Upper lobe of left lung (tissue), 6 donors: ENCODE results near the gene PLXND1. TPM values are rescaled to one million over a fixed set of nuclear protein-coding genes. Genes with fewer than 3 reads are reported as not detected.

Experiments
- ATAC-seq, 2 donors: fragments of 200-7000 bp; cut with Tn5 transposase; one replicate each; pipeline ENCODE4 v1.9.1; 2022; ENCODE audit warnings: mild to moderate bottlenecking in 2 of 2, moderate library complexity in 2 of 2; ENCODE audit not compliant: low FRiP score in 2 of 2
- DNase-seq, 2 donors: peaks; one replicate each; pipeline ENCODE4 v3.0.0-alpha.2; 2019 to 2020
- H3K27ac ChIP-seq, 4 donors: fragments of 200-600 bp; sonication (generic); one replicate each; pipeline ENCODE4 v1.5.1; 2016 to 2019
- H3K27me3 ChIP-seq, 4 donors: fragments of 200-600 bp; sonication (generic); one replicate each; pipeline ENCODE4 v1.5.1; 2017 to 2019
- H3K36me3 ChIP-seq, 4 donors: fragments of 200-600 bp; sonication (generic); one replicate each; pipeline ENCODE4 v1.5.1; 2016 to 2019
- H3K4me1 ChIP-seq, 4 donors: fragments of 200-600 bp; sonication (generic); one replicate each; pipeline ENCODE4 v1.5.1; 2018 to 2019
- H3K4me3 ChIP-seq, 4 donors: fragments of 200-600 bp; sonication (generic); one replicate each; pipeline ENCODE4 v1.5.1; 2017 to 2019; ENCODE audit warnings: mild to moderate bottlenecking in 2 of 4, moderate library complexity in 1 of 4
- H3K9me3 ChIP-seq, 4 donors: fragments of 200-600 bp; sonication (generic); one replicate each; pipeline ENCODE4 v1.5.1; 2018 to 2019
- CTCF ChIP-seq, 6 experiments: fragments of 450-650 bp in 4 of 6; fragments of 200-600 bp in 2 of 6; sonication (generic) in 2 of 6; IDR thresholded peaks; one replicate each; pipeline ENCODE4 v1.5.1; 2016 to 2019; ENCODE audit warnings: antibody characterized with exemption in 6 of 6
- EP300 ChIP-seq, 4 donors: sonication (generic); formaldehyde crosslinking; IDR thresholded peaks; one replicate each; pipeline ENCODE4 v1.5.1; 2017; ENCODE audit warnings: antibody characterized with exemption in 4 of 4, control low read depth in 2 of 4
- POLR2A ChIP-seq, 4 donors: fragments of 450-650 bp; IDR thresholded peaks; one replicate each; pipeline ENCODE4 v1.5.1; 2016 to 2017; ENCODE audit warnings: antibody characterized with exemption in 4 of 4, mild to moderate bottlenecking in 2 of 4
- POLR2AphosphoS5 ChIP-seq, 2 donors: sonication (generic); formaldehyde crosslinking; IDR thresholded peaks; one replicate each; pipeline ENCODE4 v1.5.1; 2017; ENCODE audit warnings: antibody characterized with exemption in 2 of 2
- WGBS, 2 donors: methylation state at CpG; one replicate each; pipeline ENCODE4 v1.1.5; 2017 to 2018; 5-methylcytosine and 5-hydroxymethylcytosine counted together
- total RNA-seq, 6 donors: library from RNA; depleted of rRNA in 4 of 6; stranded (reverse); fragments of >200 nt in 4 of 6; gene quantifications; one replicate each; pipeline versions ENCODE4 v1.1.0 to v1.2.1, GENCODE V29; 2016 to 2021
- donor health status: DM: no; HTN: no; CAD: no; lungs with moderate emphysema.
- donor health status: DM: no; HTN: yes; CAD: no; lungs with severe emphysema.

The PLXND1 gene
- total RNA-seq, 6 donors from 2014 or later = 95.3 to 607 (median 227) TPM

GRCh38 chr3:129633751-129634481 is 27.4 kb upstream of the PLXND1 start:
- DNase-seq = peak in 1 of 2 donors; percentile 53
- Histone ChIP-seq H3K27ac (peak overlapping the region in 1 of 4 donors; percentile 7), H3K9me3 (no peaks in the 10 kb centered on the region), H3K4me3 (no peak overlapping the region), H3K36me3 (no peaks in the 10 kb centered on the region), H3K4me1 (no peaks in the 10 kb centered on the region), H3K27me3 (no peaks in the 10 kb centered on the region)
- 80 to 83% methylated on average over 8 to 10 of the region's 10 CpGs for WGBS, 2 donors
- TF ChIP-seq POLR2A (IDR thresholded peaks at IDR 0.05) (no peak), EP300 (IDR thresholded peaks at IDR 0.05) (no peak), POLR2AphosphoS5 (IDR thresholded peaks at IDR 0.05) (no peak), CTCF (IDR thresholded peaks at IDR 0.05) (no peak)
- ATAC-seq = peak; percentile 19 to 56

- DNase-seq (no peak), ATAC-seq (no peak)
- Histone ChIP-seq H3K4me3 (no peak overlapping the region), H3K27me3 (no peaks in the 10 kb centered on the region), H3K9me3 (no peaks in the 10 kb centered on the region), H3K36me3 (no peaks in the 10 kb centered on the region), H3K27ac (no peak overlapping the region), H3K4me1 (peaks cover 6 to 9% (median 9%) of the 10 kb centered on the region in 4 donors)
- 91 to 100% methylated on average over 2 to 10 of the region's 10 CpGs for WGBS, 2 donors
- TF ChIP-seq POLR2A (IDR thresholded peaks at IDR 0.05) (no peak), CTCF (IDR thresholded peaks at IDR 0.05) (no peak), EP300 (IDR thresholded peaks at IDR 0.05) (no peak), POLR2AphosphoS5 (IDR thresholded peaks at IDR 0.05) (no peak)
Observed at GRCh38 chr3:129632977-129633376, 26.5 kb upstream of the PLXND1 start.

- WGBS, 2 donors = 92 to 96% methylated on average over 11 of the region's 11 CpGs
- ATAC-seq (no peak), DNase-seq (no peak)
- no peaks in the 10 kb centered on the region for H3K9me3 ChIP-seq
- H3K4me1 ChIP-seq = peaks cover 10 to 14% (median 13%) of the 10 kb centered on the region in 4 donors
- H3K36me3 ChIP-seq = no peaks in the 10 kb centered on the region
- H3K27ac ChIP-seq = no peak overlapping the region
- TF ChIP-seq POLR2AphosphoS5 (IDR thresholded peaks at IDR 0.05) = no peak
- no peak for TF ChIP-seq EP300 (IDR thresholded peaks at IDR 0.05)
- no peak for TF ChIP-seq CTCF (IDR thresholded peaks at IDR 0.05)
- no peak for TF ChIP-seq POLR2A (IDR thresholded peaks at IDR 0.05)
- H3K4me3 ChIP-seq = no peak overlapping the region
- no peaks in the 10 kb centered on the region for H3K27me3 ChIP-seq
Observed at GRCh38 chr3:129632556-129632955, 26.1 kb upstream of the PLXND1 start.

- DNase-seq = no peak
- H3K4me3 ChIP-seq = no peak overlapping the region
- no peaks in the 10 kb centered on the region for H3K9me3 ChIP-seq
- H3K27ac ChIP-seq = no peak overlapping the region
- ATAC-seq = no peak
- no peaks in the 10 kb centered on the region for H3K36me3 ChIP-seq
- no peaks in the 10 kb centered on the region for H3K27me3 ChIP-seq
- 90 to 95% methylated on average over 5 to 9 of the region's 9 CpGs for WGBS, 2 donors
- peaks cover 15 to 19% (median 18%) of the 10 kb centered on the region in 4 donors for H3K4me1 ChIP-seq
- TF ChIP-seq CTCF (IDR thresholded peaks at IDR 0.05) (no peak), POLR2A (IDR thresholded peaks at IDR 0.05) (no peak), EP300 (IDR thresholded peaks at IDR 0.05) (no peak), POLR2AphosphoS5 (IDR thresholded peaks at IDR 0.05) (no peak)
Observed at GRCh38 chr3:129632056-129632455, 25.6 kb upstream of the PLXND1 start.

- no peaks in the 10 kb centered on the region for H3K36me3 ChIP-seq
- no peaks in the 10 kb centered on the region for H3K9me3 ChIP-seq
- DNase-seq (no peak), ATAC-seq (no peak)
- H3K4me3 ChIP-seq = no peak overlapping the region
- 70 to 72% methylated on average over 5 to 6 of the region's 6 CpGs for WGBS, 2 donors
- peaks cover 44 to 49% (median 45%) of the 10 kb centered on the region in 4 donors for H3K4me1 ChIP-seq
- H3K27ac ChIP-seq = peak overlapping the region in 2 of 4 donors; percentile 93 to 99
- TF ChIP-seq POLR2A (IDR thresholded peaks at IDR 0.05) (no peak), EP300 (IDR thresholded peaks at IDR 0.05) (no peak), POLR2AphosphoS5 (IDR thresholded peaks at IDR 0.05) (no peak), CTCF (IDR thresholded peaks at IDR 0.05) (no peak)
- no peaks in the 10 kb centered on the region for H3K27me3 ChIP-seq
Observed at GRCh38 chr3:129629011-129629410, 22.5 kb upstream of the PLXND1 start.
